HEK293T (cell line): ENCODE data around the gene PHF13.
A peak's percentile ranks its signal among the peaks of the same experiment; 100 is the strongest.

ENCODE experiments used
- BHLHE40 ChIP-seq: fragments of 450-650 bp; IDR thresholded peaks from 2 replicates; pipeline ENCODE4 v1.6.1; 2016; ENCODE audit warnings: mild to moderate bottlenecking, moderate library complexity, borderline replicate concordance
- CTBP1 ChIP-seq: fragments of 450-650 bp; IDR thresholded peaks from 2 replicates; pipeline ENCODE4 v1.6.1; 2016; ENCODE audit warnings: borderline replicate concordance
- FOXA1 ChIP-seq: fragments of 450-650 bp; IDR thresholded peaks from 2 replicates; pipeline ENCODE4 v1.6.1; 2016; ENCODE audit warnings: mild to moderate bottlenecking
- FOXK2 ChIP-seq: fragments of 450-650 bp; IDR thresholded peaks from 2 replicates; pipeline ENCODE4 v1.6.1; 2016; ENCODE audit warnings: mild to moderate bottlenecking
- FOXM1 ChIP-seq: fragments of 450-650 bp; IDR thresholded peaks from 2 replicates; pipeline ENCODE4 v1.6.1; 2017; ENCODE audit warnings: mild to moderate bottlenecking, borderline replicate concordance
- L3MBTL2 ChIP-seq: fragments of 450-650 bp; conservative IDR thresholded peaks from 2 replicates; pipeline ENCODE4 v1.6.1; 2016; ENCODE audit warnings: mild to moderate bottlenecking
- LEF1 ChIP-seq: fragments of 450-650 bp; IDR thresholded peaks from 2 replicates; pipeline ENCODE4 v1.6.1; 2017; ENCODE audit warnings: mild to moderate bottlenecking, borderline replicate concordance
- NFRKB ChIP-seq: fragments of 450-650 bp; IDR thresholded peaks from 2 replicates; pipeline ENCODE4 v1.6.1; 2016; ENCODE audit warnings: mild to moderate bottlenecking, moderate library complexity
- PKNOX1 ChIP-seq: fragments of 450-650 bp; IDR thresholded peaks from 2 replicates; pipeline ENCODE4 v1.6.1; 2016
- SP1 ChIP-seq: fragments of 450-650 bp; IDR thresholded peaks from 2 replicates; pipeline ENCODE4 v1.6.1; 2017
- SUZ12 ChIP-seq: fragments of 450-650 bp; IDR thresholded peaks from 2 replicates; pipeline ENCODE4 v1.6.1; 2016; ENCODE audit warnings: mild to moderate bottlenecking
- TARDBP ChIP-seq: fragments of 450-650 bp; IDR thresholded peaks from 2 replicates; pipeline ENCODE4 v1.6.1; 2016

GRCh38 chr1:6602669-6603237 is 10.8 kb upstream of the PHF13 start, which contains the start of gene KLHL21:
- no peak for TF ChIP-seq FOXA1
- no peak for TF ChIP-seq SUZ12
- no peak for TF ChIP-seq TARDBP
- TF ChIP-seq NFRKB: no peak
- TF ChIP-seq SP1: no peak
- peak; percentile 43; the same call in 1 of the 2 replicates for TF ChIP-seq FOXM1
- no peak for TF ChIP-seq FOXK2
- TF ChIP-seq BHLHE40: no peak
- no peak for TF ChIP-seq CTBP1
- TF ChIP-seq LEF1: no peak
- TF ChIP-seq L3MBTL2: no peak
- TF ChIP-seq PKNOX1: no peak
